ENCODE results near the gene PCNX2.

DNA sequence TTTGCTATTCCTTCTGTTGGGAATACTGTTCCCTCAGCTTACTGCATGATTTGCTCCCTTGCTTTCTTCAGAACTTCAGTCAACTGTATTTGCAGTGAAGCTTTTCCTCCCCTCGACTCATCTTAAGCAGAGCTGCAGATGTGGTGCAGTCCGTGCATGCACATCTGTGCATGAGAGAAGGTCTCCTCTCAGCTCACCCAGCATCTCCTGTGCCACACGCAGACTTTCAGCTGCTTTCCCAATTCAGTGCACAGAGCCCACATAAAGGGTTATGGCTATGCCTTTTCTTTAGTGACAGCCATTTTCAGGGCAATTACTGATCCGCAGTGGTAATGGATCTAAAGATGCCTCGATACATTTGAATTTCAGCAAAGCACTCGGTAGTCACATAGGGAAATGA, 358.6 kb downstream of the PCNX2 start:
- TF ChIP-seq FOSL1 (IDR thresholded peaks at IDR 0.05; ENCODE audit: insufficient read depth, low read depth, low read length) (no peak), SP1 (IDR thresholded peaks at IDR 0.05; ENCODE audit: low read depth, low read length) (no peak), SP2 (IDR thresholded peaks at IDR 0.05; ENCODE audit: low read length) (no peak), CHD2 (IDR thresholded peaks at IDR 0.05; ENCODE audit: low read length) (no peak), POLR2AphosphoS5 (IDR thresholded peaks at IDR 0.05; ENCODE audit: low read depth, low read length) (no peak), RFX5 (IDR thresholded peaks at IDR 0.05; ENCODE audit: borderline replicate concordance, low read depth, low read length) (no peak), EZH2 (IDR thresholded peaks at IDR 0.05; ENCODE audit: low read depth, low read length, severe bottlenecking) (no peak), MAFK (IDR thresholded peaks at IDR 0.05; ENCODE audit: low read depth, low read length) (no peak), SAP30 (IDR thresholded peaks at IDR 0.05; ENCODE audit: insufficient read depth, insufficient replicate concordance, low read length) (no peak), ASH2L (IDR thresholded peaks at IDR 0.05; ENCODE audit: low read length) (no peak), PHF8 (conservative IDR thresholded peaks at IDR 0.05; ENCODE audit: low read depth, low read length) (no peak)
- TF ChIP-seq, protein P1, sequence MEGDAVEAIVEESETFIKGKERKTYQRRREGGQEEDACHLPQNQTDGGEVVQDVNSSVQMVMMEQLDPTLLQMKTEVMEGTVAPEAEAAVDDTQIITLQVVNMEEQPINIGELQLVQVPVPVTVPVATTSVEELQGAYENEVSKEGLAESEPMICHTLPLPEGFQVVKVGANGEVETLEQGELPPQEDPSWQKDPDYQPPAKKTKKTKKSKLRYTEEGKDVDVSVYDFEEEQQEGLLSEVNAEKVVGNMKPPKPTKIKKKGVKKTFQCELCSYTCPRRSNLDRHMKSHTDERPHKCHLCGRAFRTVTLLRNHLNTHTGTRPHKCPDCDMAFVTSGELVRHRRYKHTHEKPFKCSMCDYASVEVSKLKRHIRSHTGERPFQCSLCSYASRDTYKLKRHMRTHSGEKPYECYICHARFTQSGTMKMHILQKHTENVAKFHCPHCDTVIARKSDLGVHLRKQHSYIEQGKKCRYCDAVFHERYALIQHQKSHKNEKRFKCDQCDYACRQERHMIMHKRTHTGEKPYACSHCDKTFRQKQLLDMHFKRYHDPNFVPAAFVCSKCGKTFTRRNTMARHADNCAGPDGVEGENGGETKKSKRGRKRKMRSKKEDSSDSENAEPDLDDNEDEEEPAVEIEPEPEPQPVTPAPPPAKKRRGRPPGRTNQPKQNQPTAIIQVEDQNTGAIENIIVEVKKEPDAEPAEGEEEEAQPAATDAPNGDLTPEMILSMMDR (IDR thresholded peaks at IDR 0.05; ENCODE audit: control extremely low read depth in 1 of 3, insufficient read depth in 1 of 3, low read depth in 1 of 3, low read length in 3 of 3) = no peak
- TF ChIP-seq, protein P2, sequence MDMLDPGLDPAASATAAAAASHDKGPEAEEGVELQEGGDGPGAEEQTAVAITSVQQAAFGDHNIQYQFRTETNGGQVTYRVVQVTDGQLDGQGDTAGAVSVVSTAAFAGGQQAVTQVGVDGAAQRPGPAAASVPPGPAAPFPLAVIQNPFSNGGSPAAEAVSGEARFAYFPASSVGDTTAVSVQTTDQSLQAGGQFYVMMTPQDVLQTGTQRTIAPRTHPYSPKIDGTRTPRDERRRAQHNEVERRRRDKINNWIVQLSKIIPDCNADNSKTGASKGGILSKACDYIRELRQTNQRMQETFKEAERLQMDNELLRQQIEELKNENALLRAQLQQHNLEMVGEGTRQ (IDR thresholded peaks at IDR 0.05; ENCODE audit: low read length) = no peak
